Kidney epithelial cell (primary cell): ENCODE results near the gene MAST2. TPM values are rescaled to one million over a fixed set of nuclear protein-coding genes. Genes with fewer than 3 reads are reported as not detected.

Experiments used
- DNase-seq: peaks from one replicate; pipeline ENCODE4 v3.0.0-alpha.2; 2010; ENCODE audit warnings: low read depth
- H3K27me3 ChIP-seq: 2 replicates; pipeline ENCODE4 v1.6.0; 2011; ENCODE audit warnings: low read length; ENCODE audit not compliant: control insufficient read depth, insufficient read depth
- H3K36me3 ChIP-seq: 2 replicates; pipeline ENCODE4 v1.5.1; 2011; ENCODE audit warnings: low read length; ENCODE audit not compliant: control insufficient read depth, insufficient read depth
- H3K4me3 ChIP-seq: 2 replicates; pipeline ENCODE4 v1.5.1; 2011; ENCODE audit warnings: low read depth, mild to moderate bottlenecking, control low read depth, low read length
- CTCF ChIP-seq: IDR thresholded peaks from 2 replicates; pipeline ENCODE4 v1.5.1; 2011; ENCODE audit warnings: mild to moderate bottlenecking, moderate library complexity, low read length, control low read depth, inconsistent platforms; ENCODE audit not compliant: insufficient read depth, poor library complexity, severe bottlenecking
- total RNA-seq: library from RNA; depleted of rRNA; stranded (reverse); fragments of >200 nt; gene quantifications from 2 replicates; pipeline ENCODE4 v1.2.3, GENCODE V29; 2015

The MAST2 gene
- total RNA-seq, 1 donor from 2014 or later, result 26.6 TPM

DNA sequence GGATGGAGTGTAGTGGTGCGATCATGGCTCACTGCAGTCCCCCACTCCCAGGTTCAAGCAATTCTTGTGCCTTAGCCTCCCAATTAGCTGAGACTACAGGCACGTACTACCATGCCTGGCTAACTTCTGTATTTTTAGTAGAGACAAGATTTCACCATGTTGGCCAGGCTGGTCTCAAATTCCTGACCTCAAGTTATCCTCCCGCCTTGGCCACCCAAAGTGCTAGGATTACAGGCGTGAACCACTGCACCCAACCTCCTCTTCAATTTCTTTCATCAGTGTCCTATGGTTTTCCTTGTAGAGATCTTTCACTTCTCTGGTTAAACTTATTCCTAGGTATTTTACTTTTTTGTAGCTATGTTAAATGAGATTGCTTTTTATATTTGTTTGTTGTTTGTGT, 10.7 kb upstream of the MAST2 start:
- no peak for DNase-seq
- no peak for TF ChIP-seq CTCF

GRCh38 chr1:45793942-45794604, 9.3 kb upstream of the MAST2 start:
- H3K27me3 ChIP-seq, result no peaks in the 10 kb centered on the region
- no peak for DNase-seq
- peak; percentile 1 for TF ChIP-seq CTCF
- H3K4me3 ChIP-seq, result no peak overlapping the region
- no peaks in the 10 kb centered on the region for H3K36me3 ChIP-seq

More for the DNA sequence above, 10.7 kb upstream of the MAST2 start:
- no peaks in the 10 kb centered on the region for H3K36me3 ChIP-seq
- H3K27me3 ChIP-seq, result no peaks in the 10 kb centered on the region
- H3K4me3 ChIP-seq, result no peak overlapping the region

DNA sequence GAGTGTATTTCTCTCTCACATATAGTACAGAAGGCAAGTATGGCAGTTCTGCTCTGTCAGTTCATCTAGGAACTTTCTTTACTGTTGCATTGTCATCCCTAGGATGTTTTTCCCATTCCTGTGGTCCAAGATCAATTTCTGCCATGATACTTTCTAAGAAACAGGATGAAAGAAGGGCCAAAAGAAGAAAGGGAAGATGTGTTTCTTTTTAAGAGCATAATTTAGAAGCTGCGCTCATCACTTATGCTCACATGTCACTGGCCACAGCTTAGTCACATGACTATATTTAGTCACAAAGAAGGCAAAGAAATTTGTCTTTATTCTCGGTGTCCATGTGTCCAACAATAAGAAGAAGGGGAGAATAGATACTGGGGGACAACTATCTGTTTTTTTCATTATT, 7.0 kb upstream of the MAST2 start:
- no peak for DNase-seq
- Histone ChIP-seq H3K27me3 (no peaks in the 10 kb centered on the region), H3K36me3 (no peaks in the 10 kb centered on the region), H3K4me3 (no peak overlapping the region)
- TF ChIP-seq CTCF, result no peak

GRCh38 chr1:45796946-45797345, 6.5 kb upstream of the MAST2 start:
- DNase-seq, result no peak
- TF ChIP-seq CTCF, result no peak

DNA sequence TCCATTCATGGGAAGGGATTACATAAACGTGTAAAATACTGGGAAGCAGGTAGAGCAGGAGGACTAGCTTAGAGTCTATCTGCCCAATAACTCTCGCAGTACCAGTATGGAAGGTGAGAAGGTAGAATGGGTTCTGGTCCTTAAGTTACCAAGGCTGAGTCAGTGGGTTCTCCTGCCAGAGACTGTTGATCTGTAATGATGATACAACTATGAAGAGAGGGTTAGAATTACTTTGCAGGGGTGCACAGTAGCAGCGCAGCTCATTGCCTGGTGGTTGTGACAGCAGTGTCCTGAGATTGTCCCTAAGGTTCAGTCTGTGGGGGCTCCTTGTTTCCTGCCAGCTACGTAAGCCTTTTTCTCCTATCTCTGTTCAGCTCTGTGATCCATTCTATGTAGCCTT, 2.5 kb upstream of the MAST2 start:
- Histone ChIP-seq H3K4me3 (no peak overlapping the region), H3K36me3 (no peaks in the 10 kb centered on the region), H3K27me3 (no peaks in the 10 kb centered on the region)
- no peak for DNase-seq
- no peak for TF ChIP-seq CTCF

More at GRCh38 chr1:45796946-45797345, 6.5 kb upstream of the MAST2 start:
- Histone ChIP-seq H3K27me3 (no peaks in the 10 kb centered on the region), H3K36me3 (no peaks in the 10 kb centered on the region), H3K4me3 (no peak overlapping the region)
